GM19193 (cell line): ENCODE results near the gene TAX1BP3.

Experiments used
- POLR2A ChIP-seq: IDR thresholded peaks from 4 replicates; pipeline ENCODE4 v1.6.1; 2011; ENCODE audit not compliant: insufficient read depth, insufficient read length; ENCODE audit errors: extremely low read depth

The TAX1BP3 gene

DNA sequence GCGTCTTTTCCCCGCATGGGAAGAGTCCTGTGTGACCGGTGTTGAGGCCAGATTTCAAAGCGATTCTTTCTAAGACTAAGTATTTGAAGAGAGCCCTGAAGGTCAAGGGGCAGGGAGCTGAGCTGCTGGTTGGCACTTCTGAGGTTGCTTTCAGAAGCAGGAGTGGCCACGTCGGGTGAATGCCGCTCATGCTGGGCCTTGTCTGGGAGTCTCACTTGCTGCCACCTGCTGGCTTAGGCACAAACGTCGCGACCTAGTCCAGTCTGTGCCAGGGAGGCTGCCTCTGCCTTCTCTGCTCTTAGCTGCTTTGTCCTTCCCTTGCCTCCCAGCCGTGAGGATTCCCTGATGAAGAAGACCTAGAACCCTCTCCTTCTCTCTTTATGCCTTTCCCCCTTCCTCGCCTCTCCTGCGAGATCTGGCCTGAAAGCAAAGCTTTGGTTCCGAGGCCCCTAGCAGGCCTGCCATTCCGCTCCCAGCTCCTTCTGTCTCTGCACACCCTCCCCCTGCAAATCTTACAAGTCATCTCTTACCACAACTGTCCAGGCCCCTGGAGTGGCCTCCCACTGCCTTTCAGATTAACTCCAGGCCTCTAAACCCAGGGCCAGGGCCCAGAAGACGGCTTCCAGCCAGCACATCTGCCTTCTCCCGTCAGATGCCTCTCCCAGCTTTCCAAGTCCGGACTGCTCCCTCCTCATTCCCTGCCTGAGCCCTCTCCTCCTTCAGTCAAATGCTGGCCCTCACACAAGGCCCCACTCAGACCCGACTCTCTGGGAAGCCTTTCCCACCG is 20.4 kb downstream of the TAX1BP3 start:
- no peak for TF ChIP-seq POLR2A

DNA sequence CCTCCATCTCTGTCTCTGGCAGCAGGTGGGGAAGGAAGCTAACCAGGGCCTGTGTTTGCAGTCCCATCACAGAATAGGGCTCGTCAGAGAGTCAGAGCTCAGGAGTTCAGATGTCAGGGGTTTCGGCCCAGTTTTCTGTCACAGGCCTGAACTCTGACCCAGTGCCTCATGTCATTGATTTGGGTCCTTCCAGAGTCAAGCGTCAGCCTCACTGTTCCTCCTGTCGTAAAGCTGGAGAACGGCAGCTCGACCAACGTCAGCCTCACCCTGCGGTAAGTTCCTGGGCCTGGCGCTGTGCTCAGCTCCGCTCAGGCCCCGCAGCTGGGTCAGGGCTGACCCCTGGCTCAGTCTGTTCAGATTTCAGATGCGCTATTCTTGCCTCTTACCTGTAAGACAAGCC is 21.1 kb downstream of the TAX1BP3 start:
- TF ChIP-seq POLR2A: no peak

GRCh38 chr17:3645310-3645709 is 23.1 kb downstream of the TAX1BP3 start:
- no peak for TF ChIP-seq POLR2A

DNA sequence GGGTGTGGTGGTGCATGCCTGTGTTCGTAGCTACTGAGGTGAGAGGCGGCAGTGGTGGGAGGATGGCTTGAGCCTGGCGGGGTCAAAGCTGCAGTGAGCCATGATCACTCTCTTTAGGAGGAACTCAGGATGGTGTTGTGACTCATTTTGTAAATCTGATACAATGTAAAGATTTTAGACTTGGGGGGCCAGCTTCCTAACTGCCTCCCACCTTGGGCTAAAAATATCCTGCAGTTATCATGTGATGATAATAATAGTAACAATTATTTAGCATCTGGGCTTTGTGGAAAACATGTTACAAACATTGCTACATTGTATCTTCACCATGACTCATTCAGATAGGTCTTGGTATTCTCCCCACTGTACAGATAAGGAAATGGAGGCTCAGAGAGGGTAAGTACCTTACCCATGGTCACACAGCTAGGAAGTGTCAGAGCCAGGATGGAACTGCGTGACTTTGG is 24.5 kb downstream of the TAX1BP3 start:
- TF ChIP-seq POLR2A: no peak

- no peak for TF ChIP-seq POLR2A
These were observed 26.5 kb downstream of the TAX1BP3 start for GRCh38 chr17:3641717-3642486.

- TF ChIP-seq POLR2A: no peak
These were observed 27.4 kb downstream of the TAX1BP3 start for GRCh38 chr17:3641014-3641413.

GRCh38 chr17:3639981-3640596 is 28.3 kb downstream of the TAX1BP3 start:
- TF ChIP-seq POLR2A: no peak

GRCh38 chr17:3636908-3637373 is 31.4 kb downstream of the TAX1BP3 start:
- no peak for TF ChIP-seq POLR2A

- peak; percentile 75 for TF ChIP-seq POLR2A
These were observed 32.0 kb downstream of the TAX1BP3 start, which contains the start of the genes CTNS and SHPK for GRCh38 chr17:3636154-3636907. Gene CTNS (plus strand): TSS chr17:3636760. CDS start chr17:3640207, 3,447 bp downstream. Gene SHPK (minus strand): TSS chr17:3636250. CDS start chr17:3636219, 31 bp downstream.

DNA sequence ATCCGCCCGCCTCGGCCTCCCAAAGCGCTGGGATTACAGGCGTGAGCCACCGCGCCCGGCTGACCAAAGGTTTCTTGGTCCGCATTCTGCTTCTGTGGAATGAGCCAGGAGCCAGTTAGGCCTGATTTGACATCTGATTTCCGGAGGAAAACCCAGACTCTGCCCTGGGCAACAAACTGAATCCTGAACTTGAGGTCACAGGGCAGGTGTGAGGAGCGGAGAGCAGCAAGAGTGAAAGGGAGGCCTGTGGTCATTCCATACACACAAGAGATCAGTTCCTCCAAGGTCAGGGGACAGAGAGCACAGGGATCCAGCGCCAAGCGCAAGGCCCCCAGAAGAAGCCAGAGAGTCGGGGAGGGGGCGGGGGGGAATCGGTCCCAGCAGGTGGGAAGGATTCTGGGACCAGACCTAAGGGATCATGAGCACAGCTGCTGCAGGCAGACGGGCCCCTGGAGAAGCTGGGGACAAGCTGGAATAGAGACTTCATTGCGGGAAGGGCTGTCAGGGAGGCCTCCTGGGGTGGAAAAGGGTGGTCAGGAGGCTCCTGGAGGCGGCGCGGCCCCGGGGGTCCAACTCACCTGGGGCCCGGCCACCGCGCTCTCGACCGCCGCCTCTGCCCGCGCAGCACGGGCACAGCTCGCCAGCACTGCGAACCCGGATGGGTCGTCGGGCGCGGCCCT is 32.8 kb downstream of the TAX1BP3 start:
- TF ChIP-seq POLR2A: no peak

- no peak for TF ChIP-seq POLR2A
These were observed 36.1 kb downstream of the TAX1BP3 start for GRCh38 chr17:3632287-3632686.

DNA sequence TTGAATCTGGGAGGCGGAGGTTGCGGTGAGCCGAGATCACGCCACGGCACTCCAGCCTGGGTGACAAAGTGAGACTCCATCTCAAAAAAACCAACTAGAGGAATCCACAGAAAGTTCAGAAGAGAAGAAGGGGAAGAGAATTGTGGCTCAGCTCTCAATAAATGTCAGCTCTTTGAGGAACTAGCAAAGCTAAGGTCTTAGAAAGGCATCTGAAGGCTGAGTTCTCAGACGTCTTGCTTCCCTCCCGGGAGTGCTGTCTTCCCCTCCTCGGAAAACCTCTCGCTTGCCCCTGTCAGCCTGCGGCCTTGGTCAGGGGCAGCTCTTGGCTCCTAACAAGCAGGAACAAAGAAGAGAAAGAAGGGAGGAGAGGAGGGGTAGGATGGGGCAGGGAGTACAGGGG is 37.6 kb downstream of the TAX1BP3 start:
- TF ChIP-seq POLR2A: no peak

GRCh38 chr17:3627769-3628167 is 40.6 kb downstream of the TAX1BP3 start:
- no peak for TF ChIP-seq POLR2A
